Activated CD8-positive, alpha-beta memory T cell treated with anti-CD3 and anti-CD28 coated beads for 48 hours (primary cell): ENCODE data around the gene P2RY6.
"Not testable (repeated sequence)": the region's sequence is repeated elsewhere in the genome, so short reads cannot be mapped to it uniquely, and the experiment has no call there.

Source experiments
- DNase-seq, 3 experiments: peaks; one replicate each; pipeline ENCODE4 v3.0.0-alpha.2; 2020; ENCODE audit warnings: low read depth in 2 of 3, low spot score in 2 of 3

The P2RY6 gene

GRCh38 chr11:73259406-73260126 lies 12.6 kb upstream of the P2RY6 start:
- DNase-seq = no peak

DNA sequence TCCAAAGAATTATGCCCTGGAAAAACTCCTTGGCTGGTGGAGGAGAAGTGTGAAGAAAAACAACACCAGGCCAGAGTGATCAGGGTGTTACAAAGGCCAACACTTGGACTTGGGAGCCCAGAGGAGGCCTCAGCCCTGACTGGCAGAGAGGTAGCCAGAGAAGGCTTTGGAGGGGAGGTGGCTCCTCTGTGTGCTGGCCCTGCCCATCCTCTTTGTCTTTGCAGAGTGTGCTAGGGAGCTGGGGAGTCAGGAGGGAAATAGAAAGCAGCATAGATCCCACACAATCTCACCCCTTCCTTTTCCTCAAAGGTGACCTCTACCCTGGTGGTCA lies 12.0 kb upstream of the P2RY6 start:
- no peak for DNase-seq

DNA sequence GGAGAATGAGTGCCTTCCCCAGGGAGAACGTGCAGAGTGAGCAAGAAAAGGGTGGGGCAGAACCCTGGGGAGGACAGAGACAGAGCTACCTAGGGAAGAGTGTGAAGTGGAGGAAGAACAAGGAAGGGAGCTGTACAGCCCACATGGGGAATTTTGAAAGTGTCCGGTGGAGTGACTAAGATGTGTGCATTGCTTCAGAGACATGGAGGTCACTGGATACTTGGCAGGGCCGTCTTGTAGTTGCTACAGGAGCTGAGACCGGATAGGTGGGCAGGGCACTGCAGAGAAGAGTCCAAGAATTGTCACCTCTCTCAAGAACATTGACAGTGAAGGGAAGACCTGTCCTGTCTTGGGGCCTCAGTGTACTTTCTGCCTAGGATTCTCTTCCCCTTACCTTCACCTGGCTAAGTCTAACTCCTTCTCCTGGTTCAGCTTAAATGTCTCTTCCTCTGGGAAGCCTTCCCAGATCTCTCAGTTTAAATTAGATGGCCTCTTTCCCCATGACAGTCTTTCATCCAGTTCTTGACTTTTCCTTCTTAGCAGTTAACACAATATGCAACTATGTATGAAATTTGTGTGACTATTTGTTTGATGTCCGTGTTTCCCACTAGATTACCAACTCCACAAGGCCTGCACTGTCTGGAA lies 9.2 kb upstream of the P2RY6 start:
- no peak for DNase-seq

DNA sequence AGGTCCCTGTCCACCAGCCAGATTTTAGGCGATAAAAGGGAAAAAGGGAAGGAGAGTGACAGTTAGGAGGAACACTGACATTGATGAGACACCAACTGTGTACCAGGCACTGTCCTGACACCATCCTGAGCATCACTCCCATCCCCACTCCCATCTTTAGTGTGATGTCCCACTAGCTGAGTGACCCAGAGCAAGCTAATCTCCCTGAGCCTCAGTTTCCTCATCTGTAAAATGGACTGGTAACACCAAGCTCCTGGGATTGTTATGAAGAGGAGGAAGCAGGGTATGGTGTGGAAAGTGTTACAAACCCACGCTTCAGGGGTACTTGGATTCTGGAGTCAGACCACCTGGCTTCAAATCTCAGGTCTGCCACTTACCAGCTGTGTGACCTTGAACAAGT lies 8.5 kb upstream of the P2RY6 start:
- no peak for DNase-seq

- no peak for DNase-seq
These were observed 6.8 kb upstream of the P2RY6 start for GRCh38 chr11:73265278-73265810.

- DNase-seq = no peak
These were observed 6.1 kb upstream of the P2RY6 start for GRCh38 chr11:73265853-73266645.

DNA sequence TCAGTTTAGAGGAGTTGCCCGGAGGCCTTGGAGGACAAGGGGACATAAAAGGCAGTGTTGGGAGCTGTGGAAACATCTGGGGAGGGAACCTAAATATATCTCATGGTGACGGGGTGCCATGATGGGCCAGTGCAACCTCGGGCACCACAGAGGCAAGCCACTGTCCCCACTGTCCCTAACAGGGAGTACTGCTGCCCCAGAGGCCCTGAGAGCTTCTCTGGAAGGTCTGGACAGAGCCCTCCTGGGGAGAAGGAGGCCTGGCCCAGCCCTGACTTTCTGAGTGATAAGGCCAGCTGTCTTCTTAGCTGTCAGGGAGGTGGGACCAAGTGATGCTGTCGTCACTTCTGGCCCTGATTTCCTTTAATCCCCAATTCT lies 5.5 kb upstream of the P2RY6 start:
- DNase-seq = no peak

- DNase-seq = no peak
These were observed 4.9 kb upstream of the P2RY6 start for GRCh38 chr11:73267122-73267846.

DNA sequence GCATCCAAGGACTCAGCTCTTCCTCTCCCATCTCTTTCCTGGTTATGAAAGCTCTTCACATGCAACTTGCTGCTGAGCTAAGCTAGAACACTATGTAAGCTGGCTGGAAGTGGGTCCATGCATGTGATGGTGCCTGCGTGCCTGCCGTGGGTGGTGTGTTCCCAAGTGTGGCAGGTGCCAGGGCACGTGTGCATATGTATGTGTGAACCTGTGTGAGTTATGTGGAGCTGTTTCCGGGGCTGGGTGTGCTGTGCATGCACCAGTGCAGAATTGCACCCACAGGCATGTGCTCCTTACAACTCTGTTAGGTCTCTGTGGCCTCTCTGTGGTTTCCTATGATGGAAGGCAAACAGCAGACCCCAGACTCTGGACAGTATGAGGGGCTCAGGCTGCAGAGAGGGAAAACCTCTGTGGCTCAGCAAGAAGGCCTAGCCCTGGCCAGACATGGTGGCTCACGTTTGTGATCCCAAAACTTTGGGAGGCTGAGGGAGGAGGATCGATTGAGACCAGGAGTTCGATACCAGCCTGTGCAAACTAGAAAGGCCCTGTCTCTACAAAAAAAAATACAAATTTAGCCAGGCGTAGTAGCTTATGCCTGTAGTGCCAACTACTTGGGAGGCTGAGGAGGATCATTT lies 4.1 kb upstream of the P2RY6 start:
- DNase-seq = no peak

DNA sequence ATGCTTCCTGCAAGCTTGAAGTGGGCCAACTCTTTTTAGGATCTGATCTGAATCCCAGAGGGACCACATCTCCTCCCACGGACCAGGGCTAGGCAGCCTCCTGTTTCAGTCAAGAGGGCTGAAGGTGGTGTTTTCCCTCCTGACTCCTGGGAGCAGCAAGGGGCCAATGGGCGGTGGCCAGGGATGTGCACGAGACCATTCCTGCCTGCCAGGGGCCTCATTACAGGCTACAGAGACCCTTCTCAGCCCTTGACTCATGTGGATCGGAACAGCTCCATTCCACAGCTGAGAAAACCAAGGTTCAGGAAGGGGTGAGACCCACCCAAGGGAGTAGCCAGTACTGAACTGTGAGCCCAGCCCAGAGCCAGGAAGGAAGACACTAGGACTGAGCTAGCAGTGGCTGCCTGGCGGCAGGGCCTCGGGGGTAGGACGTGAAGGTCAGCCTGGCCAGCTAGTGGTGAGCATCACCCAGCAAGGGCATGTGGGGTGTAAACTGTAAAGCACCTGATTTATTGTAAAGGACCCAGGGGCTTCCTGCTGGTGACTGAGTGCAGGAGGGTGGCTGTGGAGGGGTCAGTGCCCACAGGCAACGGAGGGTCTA lies 3.4 kb upstream of the P2RY6 start:
- no peak for DNase-seq

- DNase-seq = no peak
These were observed 2.6 kb upstream of the P2RY6 start for GRCh38 chr11:73269459-73270015.

- no peak for DNase-seq
These were observed 1.9 kb upstream of the P2RY6 start for GRCh38 chr11:73270016-73270854.

DNA sequence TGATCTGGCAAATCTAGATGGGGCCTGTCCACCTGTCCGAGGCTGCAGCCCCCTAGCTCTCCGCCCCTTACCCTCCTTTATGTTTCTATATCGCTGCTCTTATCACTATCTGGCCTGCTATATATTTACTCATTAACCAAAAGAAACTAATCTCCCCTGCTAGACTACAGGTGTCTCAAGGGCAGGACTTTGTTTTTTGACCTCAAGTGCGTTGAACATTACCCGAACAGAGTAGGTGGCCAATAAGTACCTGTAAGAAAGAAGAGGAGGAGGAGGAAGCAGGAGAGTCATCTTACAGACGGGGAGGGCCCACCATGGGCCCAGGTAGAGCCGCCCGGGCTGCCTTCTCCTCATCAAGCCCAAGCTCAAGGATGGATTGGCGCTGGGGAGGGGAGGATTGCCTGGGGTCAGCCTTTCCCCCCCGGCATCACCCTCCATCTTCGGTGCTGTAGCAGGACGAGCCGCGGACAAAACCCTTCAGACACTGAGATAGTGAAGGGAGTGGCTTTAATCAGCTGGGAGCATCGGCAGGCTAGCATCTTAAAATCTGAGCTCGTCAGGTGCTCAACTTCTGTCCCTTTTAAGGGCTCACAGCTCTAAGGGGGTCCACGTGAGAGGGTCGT lies 1.2 kb upstream of the P2RY6 start:
- no peak for DNase-seq

GRCh38 chr11:73271478-73271865 lies 666 bp upstream of the P2RY6 start:
- DNase-seq = not testable (repeated sequence)

- no peak for DNase-seq
These were observed 521 bp downstream of the P2RY6 start for GRCh38 chr11:73272680-73273038.

DNA sequence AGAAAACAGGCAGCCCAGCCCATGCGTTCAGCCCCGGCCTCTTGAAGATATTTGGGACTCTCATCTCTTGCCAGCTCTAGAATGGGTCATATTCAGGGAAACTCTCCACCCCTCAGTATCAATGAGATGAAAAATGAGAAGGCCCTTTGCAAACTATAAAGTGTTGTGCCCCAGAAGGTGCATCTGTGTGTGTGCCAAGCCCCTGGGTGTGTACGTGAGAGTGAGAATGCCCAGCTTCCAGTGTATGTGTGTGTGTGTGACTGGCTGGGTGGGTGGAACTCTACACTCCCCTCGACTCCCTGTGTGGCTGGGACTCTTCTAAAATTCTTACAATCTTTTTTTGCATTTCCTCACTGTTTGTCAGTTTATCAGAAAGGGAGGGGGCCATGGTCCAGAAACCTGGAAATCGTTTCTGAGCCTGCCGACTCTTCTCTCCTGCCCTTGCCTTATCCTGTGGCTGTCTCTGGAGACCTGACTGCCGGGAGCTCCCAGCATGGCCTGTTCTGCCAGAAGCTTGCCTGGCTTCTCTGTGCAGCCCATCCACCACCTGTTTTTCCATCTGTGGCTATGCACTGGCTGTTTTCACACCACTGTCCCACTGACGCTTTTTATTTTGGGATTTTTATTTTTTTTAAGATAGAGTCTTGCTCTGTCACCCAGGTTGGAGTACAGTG lies 1.2 kb downstream of the P2RY6 start:
- DNase-seq = no peak

GRCh38 chr11:73274191-73274590 lies 2.1 kb downstream of the P2RY6 start:
- DNase-seq = not testable (repeated sequence)

GRCh38 chr11:73274722-73275380 lies 2.7 kb downstream of the P2RY6 start:
- DNase-seq = no peak
